HG02678 (cell line): Measurements from ENCODE around the gene PSMF1.

Experiments
- ATAC-seq: cut with Tn5 transposase; IDR thresholded peaks from one replicate; pipeline ENCODE4 v1.9.1; 2021; ENCODE audit warnings: mild to moderate bottlenecking, moderate library complexity; ENCODE audit not compliant: unreplicated experiment

Gene PSMF1

DNA sequence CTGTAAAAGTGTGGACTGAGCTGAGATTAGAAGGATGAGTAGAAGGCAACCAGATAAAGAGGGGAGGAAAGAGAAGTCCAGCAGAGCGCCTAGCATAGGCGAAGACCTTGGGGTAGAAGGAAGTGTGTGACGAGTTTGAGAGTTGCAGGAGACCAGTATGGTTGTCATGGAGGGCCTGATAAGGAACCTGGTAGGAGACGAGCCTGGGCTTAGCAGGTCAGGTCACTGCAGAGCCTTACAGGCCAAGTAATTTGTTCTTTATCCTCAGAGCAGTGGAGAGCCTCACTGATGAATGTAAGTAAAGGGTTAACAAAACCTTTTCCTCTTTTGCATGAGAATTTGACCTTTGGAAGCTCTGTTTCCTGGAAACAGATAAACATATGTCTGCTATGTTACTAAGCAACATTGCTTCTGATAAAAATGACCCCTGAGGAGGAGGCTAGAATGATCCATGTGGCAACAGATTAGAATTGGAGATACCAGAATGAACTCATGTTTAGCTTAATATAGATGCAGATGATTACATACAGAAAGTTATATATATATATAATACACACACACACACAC lies 69.3 kb downstream of the PSMF1 start:
- ATAC-seq: no peak

DNA sequence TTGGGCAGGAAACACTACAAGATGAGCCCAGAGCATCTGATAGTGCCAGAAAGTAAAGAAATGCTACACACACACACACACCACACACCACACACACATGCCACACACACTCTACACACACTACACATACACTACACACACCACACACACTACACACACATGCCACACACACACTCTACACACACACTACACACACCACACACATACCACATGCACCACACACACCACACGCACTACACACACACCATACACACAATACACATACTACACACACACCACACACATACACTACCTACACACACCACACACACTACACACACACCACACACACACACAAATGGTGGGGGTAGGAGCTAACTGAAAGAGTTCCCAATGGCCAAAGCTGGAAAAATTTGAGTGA lies 69.9 kb downstream of the PSMF1 start:
- no peak for ATAC-seq

DNA sequence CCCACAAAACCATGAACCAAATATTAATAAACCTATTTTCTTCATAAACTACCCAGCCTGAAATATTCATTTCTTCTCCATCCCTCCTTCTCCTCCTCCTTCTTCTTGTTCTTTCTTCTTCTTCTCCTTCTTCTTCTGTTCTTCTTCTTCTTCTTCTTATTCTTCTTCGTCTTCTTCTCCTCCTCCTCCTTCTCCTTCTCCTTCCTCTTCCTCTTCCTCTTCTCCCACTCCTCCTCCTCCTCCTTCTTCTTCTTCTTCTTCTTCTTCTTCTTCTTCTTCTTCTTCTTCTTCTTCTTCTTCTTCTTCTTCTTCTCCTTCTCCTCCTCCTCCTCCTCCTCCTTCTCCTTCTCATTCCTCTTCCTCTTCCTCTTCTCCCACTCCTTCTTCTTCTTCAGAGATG lies 71.4 kb downstream of the PSMF1 start:
- ATAC-seq: no peak

DNA sequence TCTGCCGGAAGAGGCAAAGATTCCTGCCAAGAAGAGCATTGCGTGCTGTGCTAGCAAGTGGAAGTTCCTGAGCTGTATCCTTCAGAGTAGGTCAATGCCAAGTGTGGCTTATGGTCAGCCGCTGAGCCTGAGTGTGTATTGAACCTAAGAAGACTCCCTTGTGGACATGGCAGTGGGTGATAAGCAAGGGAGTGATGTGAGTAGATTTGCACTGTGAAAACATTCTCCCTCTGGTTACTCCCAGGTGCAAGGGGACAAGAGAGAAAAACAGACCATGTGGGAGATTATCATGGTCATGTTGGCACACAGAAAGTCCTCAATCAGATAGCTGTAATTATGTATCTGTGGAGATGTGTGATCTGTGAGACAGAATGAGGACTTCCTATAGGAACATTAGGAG lies 72.4 kb downstream of the PSMF1 start:
- ATAC-seq: no peak

DNA sequence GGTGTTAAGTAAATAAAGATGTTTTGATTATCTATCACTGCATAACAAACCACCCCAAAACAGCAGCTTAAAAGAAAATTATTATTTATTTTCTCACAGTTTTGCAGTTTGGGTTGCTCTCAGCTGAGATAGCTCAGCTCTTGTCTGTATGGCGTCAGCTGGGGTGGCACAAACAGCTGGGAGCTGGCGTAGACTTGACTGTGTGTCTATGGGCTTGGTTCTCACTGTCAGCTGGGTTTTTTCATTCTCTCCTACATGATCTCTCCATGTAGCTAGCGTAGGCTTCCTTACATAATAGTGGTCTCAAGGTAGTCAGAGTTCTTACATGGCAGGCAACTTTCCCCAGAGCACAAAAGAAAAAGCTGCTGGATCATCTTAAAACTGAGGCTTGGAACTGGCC lies 72.9 kb downstream of the PSMF1 start:
- no peak for ATAC-seq

DNA sequence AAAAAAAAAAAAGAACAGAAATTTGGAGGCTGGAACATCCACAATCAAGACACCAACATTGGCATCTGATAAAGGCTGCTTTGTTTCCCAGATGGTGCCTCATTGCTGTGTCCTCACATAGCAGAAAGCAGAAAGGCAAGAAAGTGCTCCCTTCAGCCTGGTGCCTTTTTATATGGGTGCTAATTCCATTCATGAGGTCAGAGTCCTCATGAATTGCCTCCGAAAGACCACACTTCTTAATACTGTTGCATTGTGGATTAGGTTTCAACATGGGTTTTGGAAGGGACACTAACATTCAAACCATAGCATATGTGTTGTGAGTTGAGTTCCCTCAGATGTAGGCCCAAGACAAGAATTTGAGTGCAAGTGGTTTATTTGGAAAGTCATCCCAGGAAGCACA lies 76.8 kb downstream of the PSMF1 start:
- ATAC-seq: no peak

DNA sequence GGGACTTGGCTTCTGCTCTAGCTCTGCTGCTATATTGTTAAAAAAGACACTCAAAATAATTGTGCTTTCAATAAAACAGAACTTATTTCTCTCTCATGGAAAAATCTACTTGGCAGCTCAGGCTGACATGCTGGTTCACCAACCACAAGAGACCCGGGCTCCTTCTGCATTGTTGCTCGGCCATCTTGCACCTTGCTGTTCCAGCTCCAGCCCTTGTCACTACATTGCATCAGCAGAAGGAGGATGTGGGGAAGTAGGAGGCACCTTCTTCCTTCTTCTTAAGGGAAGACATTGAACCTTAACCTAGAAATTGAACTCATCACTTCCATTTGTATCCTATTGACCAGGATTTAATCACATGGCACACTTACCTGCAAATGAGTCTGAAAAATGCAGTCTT lies 78.2 kb downstream of the PSMF1 start:
- ATAC-seq: no peak

DNA sequence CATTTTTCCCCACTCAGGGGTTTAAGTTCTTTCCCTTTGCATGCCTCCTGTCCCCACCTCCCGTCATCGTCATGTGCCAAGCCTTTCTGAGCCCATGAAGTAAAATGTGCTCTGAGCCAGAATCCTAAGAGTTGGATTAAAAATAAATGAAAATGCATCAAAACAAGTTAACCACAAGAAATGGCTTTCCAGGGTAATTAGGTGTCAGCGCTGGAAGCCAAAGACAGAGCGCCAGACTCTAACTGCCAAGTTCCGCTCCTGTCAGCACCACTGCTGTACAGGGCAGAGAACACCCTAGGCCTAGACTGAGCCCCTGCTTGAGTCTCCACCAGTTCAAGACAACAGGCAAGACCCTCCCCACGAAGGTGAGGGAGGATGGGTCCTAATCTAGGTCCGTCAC lies 79.4 kb downstream of the PSMF1 start:
- ATAC-seq: no peak

DNA sequence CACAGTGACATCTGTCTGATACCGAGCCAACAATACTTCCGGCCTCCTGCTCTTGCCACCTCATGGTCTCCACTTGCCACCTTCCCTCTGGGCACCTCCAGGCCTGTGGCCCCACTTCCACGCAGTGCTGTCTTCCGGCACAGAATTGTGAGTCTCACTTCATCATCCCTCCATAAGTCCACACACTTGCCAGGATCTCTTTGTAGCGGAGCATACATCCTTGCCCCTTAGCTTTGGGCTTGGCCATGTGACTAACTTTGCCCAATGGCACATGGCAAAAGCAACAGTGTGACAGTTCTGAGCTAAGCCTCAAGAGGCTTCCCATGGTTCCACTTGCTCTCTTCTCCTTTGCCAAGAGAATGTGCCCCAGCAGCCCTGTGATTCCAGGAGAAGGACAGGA lies 80.3 kb downstream of the PSMF1 start:
- no peak for ATAC-seq

DNA sequence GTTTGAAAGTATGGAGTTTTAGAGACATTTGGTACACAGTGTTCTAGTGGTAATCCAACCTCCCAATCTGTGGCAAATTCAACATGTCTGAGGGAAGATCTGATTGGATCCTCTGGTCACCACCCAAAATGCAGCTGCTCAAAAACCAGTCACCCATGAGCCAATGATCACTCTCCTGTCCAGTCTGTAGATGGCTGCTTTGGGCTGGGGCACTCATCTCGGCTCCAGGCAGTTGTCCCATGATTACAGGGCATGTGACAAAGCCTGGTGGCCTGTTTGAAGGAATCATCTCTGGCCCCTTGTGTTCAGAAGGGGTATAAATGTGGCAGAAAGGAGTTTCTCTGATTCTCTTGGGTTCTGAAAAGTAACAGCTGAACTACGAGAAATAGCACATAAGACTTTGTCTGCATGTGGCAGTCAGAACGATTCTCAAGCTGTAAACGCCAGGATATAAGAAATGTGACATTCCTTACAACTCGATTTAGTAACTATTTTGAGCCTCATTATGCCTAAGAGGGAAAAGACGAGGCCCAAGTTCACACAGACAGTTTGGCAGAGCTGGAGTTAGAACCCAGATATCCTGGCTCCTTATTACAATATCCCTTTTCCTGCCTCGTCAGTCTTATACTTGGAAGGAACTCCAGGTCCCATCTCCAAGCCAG lies 80.9 kb downstream of the PSMF1 start:
- ATAC-seq: no peak

DNA sequence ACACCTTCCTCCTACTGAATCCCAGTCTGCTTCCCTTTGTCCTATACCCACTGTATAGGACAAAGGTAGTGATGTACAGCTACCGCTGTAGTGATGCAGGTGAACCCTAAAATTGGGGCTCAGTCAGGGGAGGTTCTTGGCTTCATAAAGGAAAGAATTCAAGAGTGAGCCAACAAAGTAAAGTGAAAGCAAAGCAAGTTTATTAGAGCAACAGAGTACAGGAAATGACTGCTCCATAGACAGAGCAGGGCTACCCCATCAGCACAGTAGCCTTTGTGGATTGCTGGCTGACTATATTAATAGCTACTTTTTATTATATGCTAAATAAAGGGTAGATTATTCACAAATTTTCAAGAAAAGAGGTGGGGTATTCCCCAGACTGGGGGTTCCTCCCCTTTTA lies 81.6 kb downstream of the PSMF1 start:
- no peak for ATAC-seq

DNA sequence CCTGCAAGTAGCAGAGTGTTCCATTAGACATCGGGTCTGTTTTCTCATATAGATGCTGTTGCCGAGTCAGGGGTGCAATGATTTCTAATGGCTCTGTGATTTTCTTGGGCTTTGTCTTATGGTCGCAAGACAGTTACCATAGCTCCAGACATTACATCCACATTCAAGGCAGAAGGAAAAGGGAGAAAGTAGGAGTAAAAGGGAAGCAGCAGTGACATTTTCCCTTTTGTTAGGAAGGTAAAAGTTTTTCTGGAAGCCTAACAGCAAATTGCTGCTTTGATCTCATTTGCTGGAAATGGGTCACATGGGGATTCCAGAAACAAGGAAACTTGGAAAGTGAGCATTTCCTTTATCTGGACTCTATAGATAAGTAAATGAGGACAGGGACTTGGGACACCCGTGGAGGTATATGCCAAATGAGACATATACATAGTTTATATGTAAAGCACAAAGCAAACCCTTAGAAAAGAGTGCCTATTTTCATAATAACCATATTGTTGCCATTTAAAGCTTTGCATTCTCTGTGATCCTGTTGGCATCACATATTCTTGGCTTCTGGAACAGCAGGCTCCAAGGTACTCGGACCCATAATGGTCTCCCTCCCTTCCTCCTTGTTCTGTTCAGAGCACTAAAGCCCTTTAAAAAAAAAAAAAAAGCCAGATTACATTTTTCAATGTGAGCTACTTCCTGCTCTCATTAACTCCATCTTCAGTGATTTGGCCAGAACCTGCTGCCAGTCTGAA lies 84.5 kb downstream of the PSMF1 start, which contains the start of gene C20orf202:
Gene C20orf202 (plus strand): TSS at position 693 of the 743 bp plus-strand sequence. CDS start 132 bp downstream, outside the sequence.
- no peak for ATAC-seq

DNA sequence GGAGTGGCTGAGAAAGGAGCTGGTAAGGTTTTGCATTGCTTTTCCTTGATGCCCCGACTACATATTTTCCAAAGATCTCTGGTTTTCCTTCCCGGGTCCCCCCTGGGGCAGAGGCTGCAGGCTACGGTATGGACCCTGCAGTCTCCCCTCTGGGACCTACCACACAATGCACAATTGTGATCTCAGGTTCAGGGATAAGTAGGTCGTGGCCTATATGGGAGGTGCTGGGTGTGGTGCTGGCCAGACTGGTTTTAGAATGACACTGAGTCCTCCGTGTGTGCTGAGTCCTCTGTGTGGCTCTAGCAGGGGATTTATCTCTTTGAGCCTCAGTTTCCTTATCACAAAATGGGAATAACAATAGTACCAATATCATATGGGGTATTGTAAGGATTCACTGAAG lies 85.2 kb downstream of the PSMF1 start:
- no peak for ATAC-seq

DNA sequence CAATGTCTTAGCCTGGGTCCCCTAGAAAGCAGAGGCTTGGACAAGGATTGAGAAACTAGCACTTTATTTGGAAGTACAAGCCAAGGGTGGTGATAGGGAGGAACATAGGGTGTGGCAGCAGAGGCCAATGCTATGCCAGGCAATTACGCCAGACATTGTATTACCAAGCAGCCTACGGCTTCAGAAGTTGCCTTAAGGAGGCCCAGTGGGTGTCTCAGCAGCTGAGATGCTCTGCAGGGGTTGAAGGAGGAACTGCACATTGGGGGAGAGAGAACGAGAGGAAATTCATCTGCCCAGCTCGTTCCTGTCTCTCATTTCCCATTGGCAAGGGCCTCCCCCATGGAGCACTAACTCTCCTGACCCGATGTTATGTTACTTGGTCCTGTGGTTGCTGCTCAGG lies 85.7 kb downstream of the PSMF1 start:
- ATAC-seq: no peak

DNA sequence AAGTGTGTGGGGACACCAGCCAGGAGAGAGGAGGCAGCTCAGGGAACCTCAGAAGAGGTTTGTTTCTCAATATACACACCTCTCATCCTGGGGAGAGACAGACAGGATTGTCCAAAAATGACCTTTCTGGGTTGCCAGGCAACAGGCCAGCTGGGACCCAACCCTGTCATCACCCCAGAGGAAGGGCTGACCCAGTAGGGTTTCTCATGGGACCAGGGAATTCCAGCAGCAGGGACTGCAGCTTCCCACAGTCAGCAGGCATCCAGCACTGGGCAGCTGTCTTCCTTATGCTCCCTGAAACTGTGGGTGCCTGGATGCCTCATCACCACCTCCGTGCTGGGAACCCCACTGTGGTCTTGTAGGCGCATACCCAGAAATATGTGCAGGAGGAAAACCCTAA lies 86.2 kb downstream of the PSMF1 start:
- no peak for ATAC-seq

DNA sequence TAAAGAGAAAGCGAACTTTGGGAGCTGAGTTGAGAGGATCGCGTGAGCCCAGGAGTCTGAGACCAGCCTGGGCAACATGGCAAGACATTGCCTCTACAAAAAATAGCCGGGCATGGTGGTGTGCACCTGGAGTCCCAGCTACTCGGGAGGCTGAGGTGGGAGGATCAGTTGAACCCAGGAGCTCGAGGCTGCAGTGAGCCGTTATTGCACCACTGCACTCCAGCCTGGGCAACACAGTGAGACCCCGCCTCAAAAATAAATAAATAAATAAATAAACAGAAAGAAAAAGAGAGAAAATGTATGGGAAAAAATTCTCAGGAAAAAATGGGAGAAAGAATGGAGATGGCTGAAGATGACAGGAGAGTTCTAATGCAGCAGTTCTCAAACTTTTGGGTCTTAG lies 87.4 kb downstream of the PSMF1 start:
- no peak for ATAC-seq

DNA sequence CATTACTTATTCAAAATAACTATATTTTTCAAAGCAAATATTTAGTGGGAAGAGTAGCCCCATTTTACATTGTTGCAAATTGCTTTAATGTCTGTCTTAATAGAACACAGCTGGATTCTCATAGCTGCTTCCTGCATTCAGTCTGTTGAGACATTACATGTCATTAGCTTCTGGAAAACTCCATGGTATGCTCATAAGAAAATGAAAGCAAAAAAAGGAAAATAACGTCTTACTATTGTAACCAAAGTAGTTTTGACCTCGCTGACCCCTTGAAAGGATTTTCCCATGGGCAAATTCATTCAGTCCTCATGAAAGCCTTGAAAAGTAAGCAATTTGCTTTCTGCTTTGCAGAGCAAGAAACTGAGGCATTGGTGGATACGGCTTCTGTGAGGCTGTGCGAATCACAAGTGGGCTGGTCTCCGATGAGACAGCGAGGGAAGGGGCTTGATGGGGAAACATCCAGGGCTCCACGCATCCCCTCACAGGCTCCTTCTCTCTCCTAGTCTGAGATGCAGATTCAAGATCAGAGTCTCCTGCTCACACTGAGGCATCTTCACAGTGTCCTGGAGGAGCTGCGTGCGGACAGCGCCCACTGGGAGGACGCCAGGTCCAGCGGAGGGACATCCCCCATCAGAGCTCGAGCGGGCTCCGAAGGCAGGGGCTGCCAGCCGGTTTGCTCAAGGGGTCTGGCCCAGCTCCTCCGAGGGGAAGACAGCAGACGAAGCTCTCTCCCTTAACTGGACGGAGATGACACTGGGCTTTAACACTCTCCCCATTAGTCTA lies 88.2 kb downstream of the PSMF1 start:
- no peak for ATAC-seq

DNA sequence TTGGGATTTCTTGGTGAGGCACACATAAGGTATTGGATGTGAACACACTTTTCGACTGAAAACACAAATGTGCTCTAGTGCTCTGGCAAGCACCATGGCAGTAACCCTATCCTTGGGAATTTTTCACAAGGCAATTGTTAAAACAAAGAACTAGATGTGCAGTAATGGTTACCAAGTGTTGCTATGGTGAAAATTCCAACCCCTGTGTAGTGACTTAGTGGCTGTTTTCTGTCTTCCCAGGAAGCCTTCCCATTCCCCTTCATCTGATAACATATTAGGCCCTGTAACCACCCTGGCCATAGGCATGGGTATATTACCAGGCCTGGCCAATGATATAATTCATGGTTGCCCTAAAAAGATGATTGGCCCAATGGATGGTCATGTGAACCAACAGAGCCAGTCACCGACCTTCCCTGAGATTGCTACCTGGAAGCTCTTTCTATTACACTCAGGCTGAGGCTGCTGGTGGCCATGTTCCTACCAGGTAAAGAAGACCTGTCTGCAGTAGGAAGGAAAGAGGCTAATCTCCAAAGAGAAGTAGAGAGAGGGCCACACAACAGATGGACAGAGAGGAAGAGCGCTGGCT lies 89.0 kb downstream of the PSMF1 start:
- ATAC-seq: no peak

DNA sequence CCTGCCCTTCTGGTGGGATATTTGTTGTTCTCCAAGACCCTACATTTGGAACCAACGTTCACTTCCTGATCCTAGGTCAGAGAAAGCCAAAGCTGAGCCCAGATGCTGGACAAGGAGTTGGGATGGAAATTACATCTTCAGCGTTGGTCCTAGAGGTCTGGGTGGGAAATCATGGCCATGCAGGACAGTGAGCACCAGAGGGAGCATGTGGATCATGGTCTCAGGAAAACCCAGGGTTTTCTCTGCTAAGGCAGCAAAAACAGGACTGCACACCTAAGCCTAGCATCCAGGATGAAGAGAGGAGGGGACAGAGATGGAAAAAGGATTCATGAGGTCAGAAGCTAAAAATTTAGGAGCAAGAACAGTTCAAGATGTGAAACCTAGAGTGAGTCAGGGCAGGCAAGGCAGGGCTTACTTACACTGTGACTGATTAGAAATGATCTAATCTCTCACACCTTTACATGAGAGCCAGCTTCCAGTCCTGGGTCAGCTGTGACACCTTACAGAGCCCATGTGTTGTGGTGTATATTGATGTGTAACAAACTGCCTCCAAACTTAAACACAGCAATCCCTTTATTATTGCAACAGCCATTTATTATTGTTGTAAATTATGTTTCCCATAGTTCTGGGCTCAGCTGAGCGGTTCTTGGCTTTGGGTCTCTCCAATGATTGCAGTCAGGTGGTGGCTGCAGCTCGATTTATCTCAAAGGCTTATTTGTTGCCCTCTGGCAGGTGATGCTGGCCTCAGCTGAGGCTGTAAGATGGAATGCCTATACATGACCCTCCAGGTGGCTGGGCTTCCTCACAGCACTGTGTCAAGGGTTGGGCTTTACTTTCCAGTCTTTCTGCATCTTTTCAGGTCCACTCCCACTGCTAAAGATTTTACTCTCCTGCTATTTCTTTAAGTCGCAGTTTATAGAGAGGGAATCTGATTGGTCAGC lies 91.3 kb downstream of the PSMF1 start:
- no peak for ATAC-seq

DNA sequence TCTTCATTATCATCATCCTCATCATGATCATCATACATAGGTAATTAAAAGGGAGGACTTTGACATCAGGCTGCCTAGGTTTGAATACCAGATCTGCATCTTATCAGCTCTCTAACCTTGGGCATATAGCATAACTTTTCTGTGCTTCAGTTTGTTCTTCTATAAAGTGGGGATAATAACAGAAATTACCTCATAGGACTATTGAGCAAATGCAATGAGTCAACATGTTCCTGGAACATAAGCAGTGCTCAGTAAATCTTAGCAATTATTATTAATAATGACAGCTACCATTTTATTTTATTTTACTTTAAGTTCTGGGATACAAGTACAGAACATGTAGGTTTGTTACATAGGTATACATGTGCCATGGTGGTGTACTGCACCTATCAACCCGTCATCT lies 92.1 kb downstream of the PSMF1 start:
- ATAC-seq: no peak
